Activated T-cell treated with anti-CD3 and anti-CD28 coated beads, Interleukin-2, amount 50 U/mL, for 24 hours (primary cell): ENCODE measurements around the gene DOLPP1.
A peak's percentile ranks its signal among the peaks of the same experiment; 100 is the strongest.

Experiments used
- DNase-seq: peaks from one replicate; pipeline ENCODE4 v3.0.0-alpha.2; 2020
- H3K27ac Mint-ChIP-seq: 2 replicates; pipeline ENCODE4 v1.8.0; 2020; ENCODE audit warnings: mild to moderate bottlenecking, mixed read lengths
- H3K27me3 Mint-ChIP-seq: 2 replicates; pipeline ENCODE4 v1.8.0; 2020; ENCODE audit warnings: mixed read lengths
- H3K36me3 Mint-ChIP-seq: 2 replicates; pipeline ENCODE4 v1.8.0; 2020; ENCODE audit warnings: low read depth, mixed read lengths
- H3K4me1 Mint-ChIP-seq: 2 replicates; pipeline ENCODE4 v1.8.0; 2020; ENCODE audit warnings: low read depth, mixed read lengths
- H3K4me3 Mint-ChIP-seq: 2 replicates; pipeline ENCODE4 v1.8.0; 2020; ENCODE audit warnings: mild to moderate bottlenecking, moderate library complexity, mixed read lengths
- H3K9me3 Mint-ChIP-seq: 2 replicates; pipeline ENCODE4 v1.8.0; 2020; ENCODE audit warnings: mixed read lengths

Gene DOLPP1

GRCh38 chr9:129073404-129073803, 7.5 kb upstream of the DOLPP1 start:
- H3K27me3 Mint-ChIP-seq = no peaks in the 10 kb centered on the region
- peak overlapping the region; percentile 29 for H3K27ac Mint-ChIP-seq
- no peak for DNase-seq
- no peaks in the 10 kb centered on the region for H3K9me3 Mint-ChIP-seq
- H3K36me3 Mint-ChIP-seq = peaks cover 20% of the 10 kb centered on the region
- peaks cover 32% of the 10 kb centered on the region for H3K4me1 Mint-ChIP-seq
- H3K4me3 Mint-ChIP-seq = no peak overlapping the region

GRCh38 chr9:129074106-129074505, 6.8 kb upstream of the DOLPP1 start:
- no peak for DNase-seq
- Mint-ChIP-seq H3K27ac (peak overlapping the region; percentile 71), H3K4me3 (no peak overlapping the region), H3K27me3 (no peaks in the 10 kb centered on the region), H3K4me1 (peaks cover 27% of the 10 kb centered on the region), H3K36me3 (peaks cover 14% of the 10 kb centered on the region), H3K9me3 (no peaks in the 10 kb centered on the region)

DNA sequence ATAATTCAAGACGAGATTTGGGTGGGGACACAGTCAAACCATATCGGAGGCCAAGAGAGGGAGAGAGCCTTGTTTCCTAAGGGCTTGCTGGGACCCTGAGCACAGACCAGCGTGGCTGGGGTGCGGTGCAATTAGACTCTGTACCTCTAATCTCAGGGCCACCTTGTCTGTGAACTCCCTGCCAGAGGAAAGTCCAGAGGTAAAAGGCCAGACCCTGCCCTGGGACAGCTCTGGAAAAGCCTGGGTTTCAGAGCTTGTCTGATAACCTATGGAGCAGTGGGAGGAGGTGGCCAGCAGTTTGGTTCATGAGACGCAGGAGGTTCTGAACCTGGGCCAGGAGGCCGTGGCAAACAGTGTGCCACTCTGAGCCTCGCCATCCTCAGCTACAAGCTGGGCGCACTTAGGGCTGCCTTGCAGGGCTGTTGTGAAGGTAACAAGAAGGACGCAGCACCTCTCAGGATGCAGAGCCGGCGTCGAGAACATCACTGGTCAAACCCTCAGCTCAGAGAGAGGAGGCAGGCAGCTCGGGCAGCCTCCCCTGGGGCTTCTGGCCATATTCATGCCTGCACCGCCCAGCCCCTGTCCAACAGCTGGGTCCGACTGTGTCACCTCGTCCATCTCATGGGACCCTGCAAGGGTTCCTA, 4.8 kb upstream of the DOLPP1 start:
- peaks cover 31% of the 10 kb centered on the region for H3K4me1 Mint-ChIP-seq
- H3K27ac Mint-ChIP-seq = no peak overlapping the region
- peaks cover 3% of the 10 kb centered on the region for H3K36me3 Mint-ChIP-seq
- no peak overlapping the region for H3K4me3 Mint-ChIP-seq
- H3K9me3 Mint-ChIP-seq = no peaks in the 10 kb centered on the region
- no peak for DNase-seq
- H3K27me3 Mint-ChIP-seq = no peaks in the 10 kb centered on the region

- no peaks in the 10 kb centered on the region for H3K9me3 Mint-ChIP-seq
- DNase-seq = no peak
- H3K27me3 Mint-ChIP-seq = no peaks in the 10 kb centered on the region
- H3K4me1 Mint-ChIP-seq = peaks cover 28% of the 10 kb centered on the region
- no peak overlapping the region for H3K4me3 Mint-ChIP-seq
- H3K27ac Mint-ChIP-seq = no peak overlapping the region
- peaks cover 5% of the 10 kb centered on the region for H3K36me3 Mint-ChIP-seq
Measured at GRCh38 chr9:129076640-129077037, 4.3 kb upstream of the DOLPP1 start.

- no peak overlapping the region for H3K4me3 Mint-ChIP-seq
- no peaks in the 10 kb centered on the region for H3K9me3 Mint-ChIP-seq
- no peaks in the 10 kb centered on the region for H3K27me3 Mint-ChIP-seq
- DNase-seq = no peak
- no peak overlapping the region for H3K27ac Mint-ChIP-seq
- peaks cover 28% of the 10 kb centered on the region for H3K4me1 Mint-ChIP-seq
- peaks cover 3% of the 10 kb centered on the region for H3K36me3 Mint-ChIP-seq
Measured at GRCh38 chr9:129077236-129077635, 3.7 kb upstream of the DOLPP1 start.

DNA sequence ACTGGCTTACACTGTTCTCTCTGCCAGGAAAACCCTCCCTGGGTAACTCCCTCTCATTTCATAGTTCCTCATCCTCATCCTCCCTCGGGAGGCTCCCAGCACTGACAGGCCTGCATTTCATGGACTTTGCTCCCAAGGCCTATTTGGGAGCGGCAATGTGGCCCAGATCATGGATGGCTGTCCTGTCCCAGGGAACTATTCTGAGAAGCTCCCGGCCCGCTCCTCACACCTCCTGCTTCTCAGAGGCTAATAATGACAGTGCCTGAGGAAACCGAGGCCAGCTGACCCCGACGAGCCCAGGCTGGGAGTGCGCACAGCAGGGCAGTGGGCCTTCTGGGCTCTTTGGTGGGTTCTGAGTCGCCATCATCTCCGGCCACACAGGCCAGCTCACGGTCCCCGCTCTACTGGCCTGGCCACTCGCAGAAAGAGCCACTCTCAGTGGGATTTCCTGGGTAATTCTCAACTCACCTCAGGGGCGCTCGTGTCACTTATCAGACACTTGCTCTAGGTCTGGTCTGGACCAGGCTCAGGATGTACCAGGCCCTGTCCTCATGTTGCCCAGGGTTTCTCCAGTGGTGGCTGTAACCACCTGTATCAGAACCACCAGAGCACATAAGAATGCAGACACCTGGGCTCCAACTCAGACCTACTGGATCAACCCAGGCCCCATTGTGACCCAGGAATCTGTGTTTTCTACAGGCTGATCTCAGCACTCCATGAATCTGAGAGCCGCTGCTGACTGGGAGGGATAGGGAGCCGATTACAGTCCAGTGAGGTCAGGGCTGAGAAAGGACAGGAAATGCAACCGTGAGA, 2.0 kb upstream of the DOLPP1 start:
- Mint-ChIP-seq H3K4me3 (peak overlapping the region; percentile 55), H3K9me3 (no peaks in the 10 kb centered on the region), H3K36me3 (peaks cover 10% of the 10 kb centered on the region), H3K4me1 (peaks cover 35% of the 10 kb centered on the region), H3K27me3 (no peaks in the 10 kb centered on the region), H3K27ac (peak overlapping the region; percentile 55)
- DNase-seq = no peak

DNA sequence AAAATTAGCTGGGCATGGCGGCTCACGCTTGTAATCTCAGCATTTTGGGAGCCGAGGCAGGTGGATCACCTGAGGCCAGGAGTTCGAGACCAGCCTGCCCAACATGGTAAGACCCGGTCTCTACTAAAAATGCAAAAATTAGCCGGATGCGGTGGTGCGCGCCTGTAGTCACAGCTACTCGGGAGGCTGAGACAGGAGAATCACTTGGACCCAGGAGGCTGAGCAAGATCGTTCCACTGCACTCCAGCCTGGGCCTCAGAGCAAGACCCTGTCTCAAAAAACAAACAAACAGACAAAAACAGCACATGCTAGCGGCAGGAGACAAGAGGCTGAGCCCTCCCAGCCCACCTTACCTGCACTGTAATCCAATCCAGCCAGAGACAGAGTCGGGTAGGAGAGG, 1.1 kb upstream of the DOLPP1 start:
- H3K27me3 Mint-ChIP-seq = no peaks in the 10 kb centered on the region
- peaks cover 35% of the 10 kb centered on the region for H3K4me1 Mint-ChIP-seq
- peaks cover 18% of the 10 kb centered on the region for H3K36me3 Mint-ChIP-seq
- H3K27ac Mint-ChIP-seq = peak overlapping the region; percentile 93
- no peaks in the 10 kb centered on the region for H3K9me3 Mint-ChIP-seq
- H3K4me3 Mint-ChIP-seq = peak overlapping the region; percentile 88
- DNase-seq = no peak

DNA sequence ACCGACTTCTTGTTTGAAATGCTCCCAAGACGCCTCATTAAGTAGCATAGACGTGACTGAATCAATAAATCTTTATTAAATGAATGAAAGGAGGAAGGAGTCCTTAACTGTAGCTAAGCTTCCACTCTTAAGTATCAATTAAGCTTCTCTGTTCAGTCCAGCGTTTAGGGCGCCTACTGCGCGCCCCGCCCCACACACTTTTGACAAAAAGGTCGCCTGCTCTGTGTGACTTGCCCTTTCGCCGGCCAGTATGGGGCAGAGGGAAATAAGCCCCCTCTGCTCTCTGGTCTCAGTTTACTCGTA, 662 bp upstream of the DOLPP1 start:
- Mint-ChIP-seq H3K4me3 (peak overlapping the region; percentile 88), H3K9me3 (no peaks in the 10 kb centered on the region), H3K36me3 (peaks cover 22% of the 10 kb centered on the region), H3K27me3 (no peaks in the 10 kb centered on the region), H3K27ac (peak overlapping the region; percentile 93), H3K4me1 (peaks cover 35% of the 10 kb centered on the region)
- DNase-seq = no peak

- peaks cover 34% of the 10 kb centered on the region for H3K36me3 Mint-ChIP-seq
- H3K27me3 Mint-ChIP-seq = no peaks in the 10 kb centered on the region
- H3K4me1 Mint-ChIP-seq = peaks cover 35% of the 10 kb centered on the region
- no peak for DNase-seq
- peak overlapping the region; percentile 88 for H3K4me3 Mint-ChIP-seq
- no peaks in the 10 kb centered on the region for H3K9me3 Mint-ChIP-seq
- peak overlapping the region; percentile 93 for H3K27ac Mint-ChIP-seq
Measured at GRCh38 chr9:129081388-129081904, 535 bp downstream of the DOLPP1 start.

DNA sequence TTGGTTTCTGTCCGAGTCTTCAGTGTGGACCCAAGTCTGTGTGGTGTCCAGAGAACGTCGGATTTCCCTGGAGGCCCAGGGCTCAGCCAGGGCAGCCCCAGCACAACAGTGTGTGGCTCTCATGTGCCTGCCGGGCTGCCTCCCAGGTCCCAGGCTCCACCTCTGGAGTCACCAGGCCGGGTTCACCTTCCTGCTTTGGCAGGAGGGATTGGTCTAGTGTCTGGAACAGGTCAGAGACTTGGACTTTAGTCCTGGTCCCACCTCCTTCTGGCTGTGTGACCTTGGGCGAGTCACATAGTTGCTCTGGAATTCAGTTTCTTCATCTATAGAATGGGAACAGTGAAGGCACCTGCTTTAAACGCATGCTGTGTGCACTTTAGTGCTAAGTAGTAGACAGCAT, 3.2 kb downstream of the DOLPP1 start:
- H3K36me3 Mint-ChIP-seq = peaks cover 51% of the 10 kb centered on the region
- H3K27me3 Mint-ChIP-seq = no peaks in the 10 kb centered on the region
- H3K4me3 Mint-ChIP-seq = no peak overlapping the region
- H3K4me1 Mint-ChIP-seq = peaks cover 32% of the 10 kb centered on the region
- no peak for DNase-seq
- H3K27ac Mint-ChIP-seq = no peak overlapping the region
- H3K9me3 Mint-ChIP-seq = no peaks in the 10 kb centered on the region

GRCh38 chr9:129089246-129089645, 8.3 kb downstream of the DOLPP1 start:
- DNase-seq = no peak
- Mint-ChIP-seq H3K9me3 (no peaks in the 10 kb centered on the region), H3K36me3 (peaks cover 60% of the 10 kb centered on the region), H3K4me3 (no peak overlapping the region), H3K4me1 (no peaks in the 10 kb centered on the region), H3K27me3 (no peaks in the 10 kb centered on the region), H3K27ac (no peak overlapping the region)

GRCh38 chr9:129093602-129094386, 12.9 kb downstream of the DOLPP1 start:
- H3K27ac Mint-ChIP-seq = no peak overlapping the region

GRCh38 chr9:129094387-129095169, 13.7 kb downstream of the DOLPP1 start:
- Mint-ChIP-seq H3K9me3 (no peaks in the 10 kb centered on the region), H3K27me3 (no peaks in the 10 kb centered on the region), H3K27ac (no peak overlapping the region), H3K4me3 (no peak overlapping the region), H3K4me1 (no peaks in the 10 kb centered on the region), H3K36me3 (peaks cover 22% of the 10 kb centered on the region)
- no peak for DNase-seq

More at GRCh38 chr9:129093602-129094386, 12.9 kb downstream of the DOLPP1 start:
- DNase-seq = no peak
- H3K9me3 Mint-ChIP-seq = no peaks in the 10 kb centered on the region
- H3K4me3 Mint-ChIP-seq = no peak overlapping the region
- no peaks in the 10 kb centered on the region for H3K4me1 Mint-ChIP-seq
- H3K27me3 Mint-ChIP-seq = no peaks in the 10 kb centered on the region
- H3K36me3 Mint-ChIP-seq = peaks cover 29% of the 10 kb centered on the region

DNA sequence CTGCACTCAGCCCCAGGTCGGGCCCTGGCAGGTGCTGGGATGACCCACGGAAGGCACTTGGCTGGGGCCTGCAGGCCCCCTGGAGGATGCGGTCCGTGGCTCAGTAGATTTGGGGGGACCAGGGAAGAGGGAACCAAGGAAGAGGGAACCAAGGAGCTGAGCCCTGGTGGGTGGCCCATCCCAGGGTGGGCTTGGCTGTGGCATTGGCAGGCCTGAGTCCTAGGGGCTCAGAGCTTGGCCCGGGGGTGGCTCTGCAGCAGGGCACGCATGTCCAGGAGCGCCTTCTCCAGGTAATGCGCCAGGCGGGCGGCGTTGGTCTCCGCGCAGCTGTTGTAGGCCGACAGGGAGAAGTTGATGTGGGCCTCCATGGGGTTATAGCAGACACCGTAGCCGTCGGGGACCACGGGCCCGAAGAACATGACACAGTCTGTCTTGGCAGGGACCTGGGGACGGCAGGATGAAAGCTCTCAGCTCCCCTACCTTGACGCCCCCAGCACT, 14.3 kb downstream of the DOLPP1 start:
- no peaks in the 10 kb centered on the region for H3K9me3 Mint-ChIP-seq
- no peaks in the 10 kb centered on the region for H3K4me1 Mint-ChIP-seq

More for the DNA sequence above, 14.3 kb downstream of the DOLPP1 start:
- Mint-ChIP-seq H3K27me3 (no peaks in the 10 kb centered on the region), H3K27ac (no peak overlapping the region), H3K36me3 (peaks cover 15% of the 10 kb centered on the region), H3K4me3 (no peak overlapping the region)
- no peak for DNase-seq
